ENCODE data around the gene GJB2.

The GJB2 gene

DNA sequence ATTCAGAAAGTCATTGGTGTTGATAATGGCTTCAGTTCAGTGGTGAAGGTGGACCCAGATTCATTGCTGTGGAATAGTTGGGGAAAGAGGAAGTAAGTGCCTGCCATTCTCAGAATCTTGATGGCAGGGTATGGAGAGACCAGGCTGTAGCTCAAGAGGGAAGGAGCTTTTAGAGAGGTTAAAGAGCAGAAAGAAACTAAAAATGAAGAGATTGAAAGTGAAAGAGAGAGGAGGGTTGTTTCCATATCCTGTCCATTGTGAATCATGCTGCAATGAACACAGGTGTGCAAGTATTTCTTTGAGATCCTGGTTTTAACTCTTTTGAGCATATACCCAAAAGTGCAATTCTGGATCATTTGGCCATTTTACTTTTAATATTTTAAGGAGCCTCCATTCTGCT, 26.8 kb upstream of the GJB2 start (continued):
- no peak for TF ChIP-seq TSHZ2 (CRISPR knock-in tag; IDR thresholded peaks at IDR 0.05)
- no peak for TF ChIP-seq CSDC2 (CRISPR knock-in tag; IDR thresholded peaks at IDR 0.05)
- no peak for TF ChIP-seq TOX (CRISPR knock-in tag; IDR thresholded peaks at IDR 0.05; ENCODE audit: borderline replicate concordance)

DNA sequence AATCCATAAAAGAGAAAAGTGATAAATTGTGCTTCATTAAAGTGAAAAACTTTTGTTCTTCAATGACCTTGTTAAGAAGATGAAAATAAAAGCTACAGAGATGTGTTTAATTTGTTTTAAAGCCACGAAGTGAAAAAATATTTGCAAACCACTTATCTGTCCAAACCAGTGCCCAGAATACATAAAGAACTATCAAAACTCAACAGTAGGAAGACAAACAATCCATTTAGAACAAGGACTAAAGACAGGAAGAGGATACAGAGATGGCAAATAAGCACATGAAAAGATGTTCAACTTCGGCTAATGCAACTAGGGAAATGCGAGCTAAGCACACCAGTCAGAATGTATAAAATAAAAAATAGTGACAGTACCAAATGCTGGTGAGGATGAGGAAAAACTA, 24.4 kb upstream of the GJB2 start:
- no peak for ATAC-seq
- TF ChIP-seq TCF4 (CRISPR knock-in tag; IDR thresholded peaks at IDR 0.05; ENCODE audit: borderline replicate concordance), result no peak
- no peak for TF ChIP-seq ZC3H10 (CRISPR knock-in tag; IDR thresholded peaks at IDR 0.05)
- TF ChIP-seq TOX (CRISPR knock-in tag; IDR thresholded peaks at IDR 0.05; ENCODE audit: borderline replicate concordance), result no peak
- no peak for TF ChIP-seq TSHZ2 (CRISPR knock-in tag; IDR thresholded peaks at IDR 0.05)
- no peak for TF ChIP-seq CSDC2 (CRISPR knock-in tag; IDR thresholded peaks at IDR 0.05)
- no peak for TF ChIP-seq PPARA (CRISPR knock-in tag; IDR thresholded peaks at IDR 0.05; ENCODE audit: borderline replicate concordance)
- no peak for TF ChIP-seq ZNF8 (CRISPR knock-in tag; IDR thresholded peaks at IDR 0.05)
- TF ChIP-seq ARNTL (CRISPR knock-in tag; IDR thresholded peaks at IDR 0.05; ENCODE audit: borderline replicate concordance, low read depth), result no peak
- no peak for TF ChIP-seq ISL1 (CRISPR knock-in tag; IDR thresholded peaks at IDR 0.05)
- TF ChIP-seq, protein P1, sequence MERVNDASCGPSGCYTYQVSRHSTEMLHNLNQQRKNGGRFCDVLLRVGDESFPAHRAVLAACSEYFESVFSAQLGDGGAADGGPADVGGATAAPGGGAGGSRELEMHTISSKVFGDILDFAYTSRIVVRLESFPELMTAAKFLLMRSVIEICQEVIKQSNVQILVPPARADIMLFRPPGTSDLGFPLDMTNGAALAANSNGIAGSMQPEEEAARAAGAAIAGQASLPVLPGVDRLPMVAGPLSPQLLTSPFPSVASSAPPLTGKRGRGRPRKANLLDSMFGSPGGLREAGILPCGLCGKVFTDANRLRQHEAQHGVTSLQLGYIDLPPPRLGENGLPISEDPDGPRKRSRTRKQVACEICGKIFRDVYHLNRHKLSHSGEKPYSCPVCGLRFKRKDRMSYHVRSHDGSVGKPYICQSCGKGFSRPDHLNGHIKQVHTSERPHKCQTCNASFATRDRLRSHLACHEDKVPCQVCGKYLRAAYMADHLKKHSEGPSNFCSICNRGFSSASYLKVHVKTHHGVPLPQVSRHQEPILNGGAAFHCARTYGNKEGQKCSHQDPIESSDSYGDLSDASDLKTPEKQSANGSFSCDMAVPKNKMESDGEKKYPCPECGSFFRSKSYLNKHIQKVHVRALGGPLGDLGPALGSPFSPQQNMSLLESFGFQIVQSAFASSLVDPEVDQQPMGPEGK (CRISPR knock-in tag; IDR thresholded peaks at IDR 0.05; ENCODE audit: borderline replicate concordance), result no peak
- TF ChIP-seq CREB5 (CRISPR knock-in tag; IDR thresholded peaks at IDR 0.05; ENCODE audit: low read depth), result no peak
- TF ChIP-seq POU6F1 (CRISPR knock-in tag; IDR thresholded peaks at IDR 0.05; ENCODE audit: borderline replicate concordance, low read depth), result no peak
- TF ChIP-seq ESRRG (CRISPR knock-in tag; IDR thresholded peaks at IDR 0.05), result no peak
- no peak for TF ChIP-seq ZFP3 (CRISPR knock-in tag; IDR thresholded peaks at IDR 0.05)
- no peak for TF ChIP-seq ZNF565 (CRISPR knock-in tag; conservative IDR thresholded peaks at IDR 0.05; ENCODE audit: low read depth)
- no peak for TF ChIP-seq ZFP30 (CRISPR knock-in tag; IDR thresholded peaks at IDR 0.05)
- TF ChIP-seq ZNF70 (CRISPR knock-in tag; IDR thresholded peaks at IDR 0.05), result no peak
- TF ChIP-seq GLIS3 (CRISPR knock-in tag; IDR thresholded peaks at IDR 0.05), result no peak
- TF ChIP-seq OSR1 (CRISPR knock-in tag; IDR thresholded peaks at IDR 0.05), result no peak

GRCh38 chr13:20209948-20210347, 17.2 kb upstream of the GJB2 start:
- TF ChIP-seq ZNF8 (CRISPR knock-in tag; IDR thresholded peaks at IDR 0.05) (no peak), POU6F1 (CRISPR knock-in tag; IDR thresholded peaks at IDR 0.05; ENCODE audit: borderline replicate concordance, low read depth) (no peak)
- ATAC-seq, result no peak
